GM18909 (cell line): Measurements from ENCODE around the gene NOLC1.
"Not testable (repeated sequence)": the region's sequence is repeated elsewhere in the genome, so short reads cannot be mapped to it uniquely, and the experiment has no call there.

Source experiments
- ATAC-seq: cut with Tn5 transposase; IDR thresholded peaks from one replicate; pipeline ENCODE4 v1.9.1; 2021; ENCODE audit warnings: mild to moderate bottlenecking; ENCODE audit not compliant: unreplicated experiment, poor library complexity

NOLC1 gene

DNA sequence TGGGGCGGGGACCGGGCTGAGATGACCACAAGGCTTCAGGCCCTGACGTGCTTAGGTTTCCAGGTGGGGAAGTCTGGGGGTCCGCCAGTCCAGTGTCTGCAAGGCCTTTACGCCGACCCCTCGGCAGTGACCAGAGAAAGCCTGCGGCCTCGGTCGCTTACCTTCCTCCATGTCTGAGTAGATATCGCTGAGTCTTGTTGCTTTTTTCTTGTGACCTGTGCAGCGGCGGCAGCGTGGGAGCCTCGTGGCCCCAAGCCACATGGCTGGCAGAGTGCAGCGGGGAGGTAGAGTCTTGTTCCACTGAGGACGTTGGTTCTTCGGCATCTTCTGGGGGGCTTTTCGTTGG lies 329 bp downstream of the NOLC1 start:
- peak; percentile 32 for ATAC-seq

DNA sequence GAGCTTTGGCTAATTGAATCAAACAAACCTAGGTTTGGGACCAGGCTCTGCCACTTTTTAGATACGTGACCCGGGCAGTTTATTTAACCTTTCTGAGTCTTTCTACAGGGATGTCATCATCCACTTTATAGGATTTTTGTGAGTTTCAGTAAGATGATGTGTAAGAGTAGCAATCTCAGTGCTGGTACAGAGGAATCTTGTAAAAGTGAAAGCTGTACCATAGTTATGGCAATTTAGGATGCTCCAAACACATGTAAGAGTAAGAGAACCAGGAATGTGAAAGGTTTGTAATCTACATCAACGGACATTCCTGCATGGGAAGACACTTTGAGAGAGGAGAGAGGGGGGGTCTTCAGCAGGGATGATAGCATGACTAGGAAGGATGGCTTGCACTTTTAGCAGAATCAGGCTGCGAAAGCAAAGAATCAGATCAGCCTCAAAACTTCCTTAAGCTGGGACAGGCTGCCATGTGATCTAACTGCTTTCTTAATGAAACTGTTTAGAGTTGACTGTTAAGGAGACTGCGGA lies 968 bp downstream of the NOLC1 start:
- ATAC-seq = no peak

DNA sequence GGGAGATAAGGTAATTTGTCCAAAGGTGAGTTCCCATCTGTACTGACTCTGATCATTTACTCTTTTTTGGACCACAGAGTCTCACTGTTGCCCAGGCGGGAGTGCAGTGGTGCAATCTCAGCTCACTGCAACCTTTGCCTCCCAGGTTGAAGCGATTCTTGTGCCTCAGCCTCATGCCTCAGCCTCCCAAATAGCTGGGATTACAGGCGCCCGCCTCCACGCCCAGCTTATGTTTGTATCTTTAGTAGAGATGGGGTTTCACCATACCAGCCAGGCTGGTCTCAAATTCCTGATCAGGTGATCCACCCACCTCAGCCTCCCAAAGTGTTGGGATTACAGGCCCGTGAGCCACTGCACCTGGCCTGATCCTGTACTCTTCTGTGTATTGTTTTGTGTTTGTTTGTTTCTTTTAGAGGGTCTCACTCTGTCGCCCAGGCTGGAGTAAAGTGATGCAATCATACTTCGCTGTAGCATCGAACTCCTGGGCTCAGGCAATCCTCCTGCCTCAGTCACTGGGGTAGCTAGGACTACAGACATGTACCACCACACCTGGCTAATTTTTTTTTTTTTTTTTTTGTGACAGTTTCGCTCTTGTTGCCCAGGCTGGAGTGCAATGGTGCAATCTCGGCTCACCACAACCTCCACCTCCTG lies 2.4 kb downstream of the NOLC1 start:
- ATAC-seq = no peak

DNA sequence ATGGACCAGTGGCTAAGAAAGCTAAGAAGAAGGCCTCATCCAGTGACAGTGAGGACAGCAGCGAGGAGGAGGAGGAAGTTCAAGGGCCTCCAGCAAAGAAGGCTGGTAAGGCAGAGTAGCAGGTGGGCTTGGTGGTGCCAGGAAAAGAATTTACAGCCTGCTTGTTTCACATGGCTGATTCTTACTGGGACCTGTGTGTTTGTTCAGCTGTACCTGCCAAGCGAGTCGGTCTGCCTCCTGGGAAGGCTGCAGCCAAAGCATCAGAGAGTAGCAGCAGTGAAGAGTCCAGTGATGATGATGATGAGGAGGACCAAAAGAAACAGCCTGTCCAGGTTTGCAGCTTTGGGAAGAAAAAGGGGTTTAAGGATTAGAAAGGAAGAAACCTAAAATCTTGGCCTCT lies 5.0 kb downstream of the NOLC1 start:
- no peak for ATAC-seq

DNA sequence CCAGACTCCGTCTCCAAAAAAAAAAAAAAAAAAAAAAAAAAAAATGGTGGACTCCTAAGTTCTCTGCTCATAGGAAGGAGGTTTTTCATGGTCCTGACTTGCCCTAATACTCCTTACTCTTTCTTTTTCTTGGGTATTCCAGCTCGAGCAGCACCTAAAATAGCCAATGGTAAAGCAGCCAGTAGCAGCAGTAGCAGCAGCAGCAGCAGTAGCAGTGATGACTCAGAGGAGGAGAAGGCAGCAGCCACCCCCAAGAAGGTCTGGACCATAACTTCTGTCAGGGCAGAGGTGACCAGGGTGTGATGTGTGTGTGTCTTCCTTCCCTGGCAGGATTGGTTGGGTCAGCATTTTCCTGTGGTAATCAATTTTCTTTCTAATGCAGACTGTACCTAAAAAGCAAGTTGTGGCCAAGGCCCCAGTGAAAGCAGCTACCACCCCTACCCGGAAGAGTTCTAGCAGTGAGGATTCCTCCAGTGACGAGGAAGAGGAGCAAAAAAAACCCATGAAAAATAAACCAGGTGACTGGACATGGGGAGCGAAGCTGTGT lies 6.9 kb downstream of the NOLC1 start:
- ATAC-seq = no peak

DNA sequence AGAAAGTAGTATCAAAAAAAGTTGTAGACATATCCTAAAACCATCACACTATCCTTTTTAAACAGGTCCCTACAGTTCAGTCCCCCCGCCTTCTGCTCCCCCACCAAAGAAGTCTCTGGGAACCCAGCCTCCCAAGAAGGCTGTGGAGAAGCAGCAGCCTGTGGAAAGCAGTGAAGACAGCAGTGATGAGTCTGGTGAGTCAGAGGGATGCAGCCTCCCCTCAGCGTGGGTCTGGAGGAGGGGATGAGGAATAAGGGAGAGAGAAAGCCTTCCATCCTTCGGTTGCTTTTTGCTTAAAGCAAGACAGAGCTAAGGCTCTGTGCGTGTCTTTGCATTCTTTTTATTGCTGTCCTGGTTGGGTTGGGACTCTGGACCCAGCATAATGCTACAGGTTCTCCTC lies 7.6 kb downstream of the NOLC1 start:
- ATAC-seq = no peak

DNA sequence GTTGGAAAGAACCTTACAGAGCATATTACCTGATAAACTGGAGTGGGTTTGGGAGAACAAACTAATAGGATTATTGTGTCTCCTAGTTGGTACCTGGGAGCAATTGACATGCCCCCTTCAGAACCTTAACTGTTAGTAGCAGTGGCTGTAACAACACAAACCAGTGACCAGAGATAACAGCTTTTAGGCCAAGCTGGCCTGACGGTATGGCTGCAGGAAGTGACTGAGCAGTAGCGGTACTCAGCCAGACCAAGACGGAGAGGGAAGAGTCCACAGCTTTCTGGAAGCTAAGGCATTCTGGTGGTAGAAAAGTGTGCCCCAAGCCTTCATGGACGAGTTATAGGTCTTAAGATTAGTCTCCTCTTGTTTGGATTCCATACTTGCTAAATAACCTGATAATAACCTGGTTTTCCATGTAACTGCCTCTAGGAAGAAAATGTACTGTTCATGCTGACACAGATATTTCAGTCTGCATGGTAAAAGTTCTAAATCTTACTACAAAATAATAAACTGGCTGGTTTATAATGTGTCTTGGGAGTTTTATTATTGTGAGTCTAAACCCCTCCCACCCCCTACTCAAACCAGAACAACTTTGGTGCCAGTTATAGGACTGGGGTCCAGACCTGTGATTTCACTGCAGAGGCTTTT lies 11.3 kb downstream of the NOLC1 start:
- ATAC-seq = no peak

DNA sequence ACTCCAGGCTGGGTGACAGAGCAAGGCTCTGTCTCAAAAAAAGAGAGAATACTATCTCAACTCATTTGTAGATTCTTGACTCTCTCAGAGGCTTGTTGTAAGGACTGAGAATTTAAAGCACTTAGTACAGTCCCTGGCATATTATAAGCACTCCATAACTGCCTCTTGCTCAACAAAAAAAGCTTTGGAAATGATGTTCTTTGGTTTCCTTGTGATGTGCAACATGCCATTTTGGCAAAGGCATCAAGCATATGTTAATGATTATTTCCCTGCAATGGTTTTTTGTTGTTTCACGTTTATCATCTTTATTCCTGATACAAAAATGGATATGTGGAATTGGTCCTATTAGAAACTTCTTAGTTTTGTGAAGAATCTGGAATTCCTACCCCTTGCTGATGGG lies 15.7 kb downstream of the NOLC1 start:
- ATAC-seq = no peak

DNA sequence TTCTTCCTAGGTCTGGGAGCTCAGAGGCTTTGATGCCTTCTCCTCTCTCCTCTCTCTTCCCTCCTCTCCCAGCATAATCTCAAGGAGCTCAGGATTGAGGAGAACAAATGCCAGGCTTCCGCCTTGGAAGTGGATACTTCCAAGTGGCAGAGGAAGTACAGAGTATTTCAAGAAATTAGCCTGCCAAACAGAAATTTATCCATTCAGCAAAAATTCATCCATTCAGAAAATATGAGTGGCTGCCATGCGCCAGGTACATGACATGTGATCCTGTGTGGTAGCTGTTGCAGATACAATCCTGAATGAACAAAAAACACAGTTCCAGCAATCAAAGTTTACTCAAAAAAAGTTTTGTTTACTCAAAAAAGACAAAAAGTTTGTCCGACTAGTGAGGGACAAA lies 18.4 kb downstream of the NOLC1 start:
- no peak for ATAC-seq

DNA sequence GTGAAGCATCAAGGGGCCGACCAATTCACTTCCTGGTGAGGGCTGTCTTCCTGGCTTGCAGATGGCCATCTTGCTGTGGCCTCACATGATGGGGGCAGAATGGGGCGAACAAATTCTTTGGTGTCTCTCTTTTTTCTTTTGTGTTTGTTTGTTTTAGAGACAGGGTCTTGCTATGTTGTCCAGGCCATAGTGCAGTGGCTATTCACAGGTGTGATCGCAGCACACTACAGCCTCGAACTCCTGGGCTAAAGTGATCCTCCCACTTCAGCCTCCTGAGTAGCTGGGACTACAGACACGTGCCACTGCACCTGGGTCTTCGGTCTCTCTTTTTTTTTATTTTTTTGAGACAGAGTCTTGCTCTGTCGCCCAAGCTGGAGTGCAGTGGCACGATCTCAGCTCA lies 20.1 kb downstream of the NOLC1 start:
- ATAC-seq = no peak

DNA sequence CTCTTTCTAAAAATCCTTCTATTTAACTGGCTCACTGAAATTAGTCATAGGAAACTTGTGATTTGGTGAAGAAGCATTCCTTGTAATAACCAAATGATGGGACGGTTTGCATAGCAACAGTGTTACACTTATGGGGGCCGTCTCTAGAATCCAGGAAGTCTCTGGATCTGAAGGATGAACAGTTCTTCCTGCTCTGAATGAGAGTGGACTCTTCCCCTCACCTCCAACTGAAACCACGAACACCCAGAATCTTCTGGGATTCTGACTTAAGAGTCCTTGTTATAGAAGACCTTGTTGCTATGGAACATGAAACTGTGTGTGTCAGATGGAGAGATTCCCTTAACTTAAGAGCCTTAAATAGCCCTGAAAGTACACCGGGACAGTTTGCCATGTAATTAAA lies 23.2 kb downstream of the NOLC1 start:
- no peak for ATAC-seq

DNA sequence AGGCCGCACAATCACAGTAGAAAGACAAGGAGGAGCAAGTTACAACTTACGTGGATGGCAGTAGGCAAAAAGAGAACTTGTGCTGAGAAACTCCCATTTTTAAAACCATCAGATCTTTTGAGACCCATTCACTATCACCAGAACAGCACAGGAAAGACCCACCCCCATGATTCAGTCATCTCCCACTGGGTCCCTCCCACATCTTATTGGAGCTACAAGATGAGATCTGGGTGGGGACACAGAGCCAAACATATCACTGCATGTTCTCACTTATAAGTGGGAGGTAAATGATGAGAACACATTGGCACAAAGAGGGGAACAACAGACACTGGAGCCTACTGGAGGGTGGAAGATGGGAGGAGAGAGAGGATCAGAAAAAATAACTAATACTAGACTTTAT lies 32.4 kb downstream of the NOLC1 start:
- ATAC-seq = no peak

DNA sequence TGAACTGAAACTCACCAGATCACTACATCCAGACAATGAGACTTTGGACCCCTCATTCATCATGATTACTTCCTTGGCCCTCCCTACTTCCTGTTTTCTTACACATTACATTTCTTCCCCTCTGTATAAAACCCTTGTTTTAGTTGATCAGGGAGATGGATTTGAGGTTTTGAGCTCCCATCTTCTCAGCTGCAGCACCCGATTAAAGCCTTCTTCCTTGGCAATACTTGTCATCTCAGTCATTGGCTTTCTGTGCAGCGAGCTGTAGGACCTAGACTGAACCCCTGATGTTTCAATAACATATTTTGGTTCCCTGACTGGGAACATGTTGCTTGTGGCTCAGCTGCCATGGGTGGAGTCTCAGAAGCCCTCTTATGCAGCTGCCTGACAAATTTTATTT lies 33.1 kb downstream of the NOLC1 start:
- ATAC-seq = no peak

DNA sequence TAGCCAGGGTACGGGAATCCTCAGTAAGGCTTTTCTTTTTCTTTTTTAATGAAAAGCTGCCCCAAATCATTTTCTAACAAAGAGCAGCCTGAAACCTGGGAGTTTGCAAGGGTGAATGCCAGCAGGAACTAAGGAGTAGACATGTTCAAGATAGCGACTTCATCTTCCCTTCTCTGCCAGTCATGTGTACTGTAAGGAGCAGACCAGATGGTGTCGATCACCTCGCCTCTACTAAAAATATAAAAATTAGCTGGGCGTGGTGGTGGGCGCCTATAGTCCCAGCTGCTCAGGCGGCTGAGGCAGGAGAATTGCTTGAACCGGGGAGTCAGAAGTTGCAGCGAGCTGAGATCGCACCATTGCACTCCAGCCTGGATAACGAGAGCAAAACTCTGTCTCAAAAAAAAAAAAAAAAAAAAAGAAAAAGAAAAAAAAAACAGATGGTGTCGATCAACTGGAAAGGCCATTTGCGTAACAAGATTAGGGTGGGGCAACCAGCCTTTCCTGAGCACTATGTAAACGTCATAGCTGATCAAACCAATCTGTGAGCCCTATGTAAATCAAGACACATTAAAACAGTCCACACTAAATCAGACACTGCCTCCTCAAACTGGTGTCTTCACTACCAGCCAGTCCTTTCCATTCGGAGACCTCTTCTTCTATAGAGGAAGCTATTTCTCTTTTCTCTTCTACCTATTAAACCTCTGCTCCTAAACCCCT lies 33.8 kb downstream of the NOLC1 start:
- no peak for ATAC-seq

DNA sequence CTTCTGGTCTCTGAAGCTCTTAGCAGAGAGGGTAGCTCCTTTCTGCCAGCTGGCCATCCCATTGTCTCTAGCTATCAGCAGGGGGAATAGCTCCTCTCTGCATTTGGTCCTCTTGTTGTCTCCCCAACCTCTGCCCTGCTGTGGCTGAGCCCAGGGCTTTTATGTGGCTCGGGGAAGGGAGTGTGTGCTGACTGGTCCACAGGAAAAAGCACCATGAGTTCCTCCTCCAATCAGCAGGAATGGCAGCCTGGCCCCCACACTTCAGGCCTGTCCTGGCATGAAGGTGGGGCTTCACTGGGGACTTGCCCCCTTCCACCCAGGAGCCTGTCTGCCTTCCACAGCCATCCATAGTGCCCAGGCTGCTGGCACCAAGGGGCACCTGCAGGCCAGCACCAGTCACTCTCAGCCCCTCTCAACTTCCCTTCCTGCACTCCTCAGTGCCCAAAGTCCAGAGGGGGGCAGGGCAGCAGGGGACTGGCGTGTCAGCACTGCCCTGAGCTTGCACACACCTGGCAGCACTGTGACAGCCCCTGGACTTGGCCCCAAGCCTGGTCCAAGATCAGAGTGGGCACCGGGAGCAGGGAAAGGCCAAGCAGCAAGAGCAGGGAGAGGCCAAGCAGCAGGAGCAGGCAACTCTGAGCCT lies 36.2 kb downstream of the NOLC1 start:
- no peak for ATAC-seq

DNA sequence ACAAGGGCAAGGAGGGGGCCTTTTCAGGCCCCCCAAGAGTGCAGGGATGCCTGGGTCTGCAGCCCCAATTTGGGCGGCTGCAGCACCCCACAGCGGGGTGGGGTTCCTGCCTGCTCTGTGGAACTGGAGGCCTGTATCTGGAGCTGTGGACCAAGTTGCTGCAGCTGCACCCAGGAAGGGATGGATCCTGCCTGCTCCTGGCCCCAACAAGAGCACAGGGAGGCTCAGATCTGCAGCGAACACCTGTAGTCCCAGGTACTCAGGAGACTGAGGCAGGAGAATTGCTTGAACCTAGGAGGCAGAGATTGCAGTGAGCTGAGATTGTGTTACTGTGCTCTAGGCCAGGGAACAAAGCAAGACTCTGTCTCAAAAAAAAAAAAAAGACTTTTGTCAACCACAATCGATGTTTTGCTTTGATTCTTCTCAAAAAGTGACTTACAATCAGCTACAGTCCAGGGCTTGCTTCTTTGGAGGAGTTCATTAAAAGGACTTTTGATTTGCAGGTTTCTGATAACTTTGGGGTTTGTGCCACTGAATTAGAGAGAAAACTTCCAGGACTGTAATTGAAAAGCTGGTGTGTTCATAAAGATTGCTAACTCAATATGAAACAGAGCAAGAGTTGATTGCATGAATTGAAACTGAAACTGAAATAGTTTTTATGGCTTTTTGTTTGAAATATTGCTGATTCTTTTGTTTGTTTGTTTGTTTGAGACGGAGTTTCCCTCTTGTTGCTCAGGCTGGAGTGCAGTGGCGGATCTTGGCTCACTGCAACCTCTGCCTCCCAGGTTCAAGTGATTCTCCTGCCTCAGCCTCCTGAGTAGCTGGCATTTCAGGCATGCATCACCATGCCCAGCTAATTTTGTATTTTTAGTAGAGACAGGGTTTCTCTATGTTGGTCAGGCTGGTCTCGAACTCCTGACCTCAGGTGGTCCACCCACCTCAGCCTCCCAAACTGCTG lies 37.0 kb downstream of the NOLC1 start:
- ATAC-seq = not testable (repeated sequence)

DNA sequence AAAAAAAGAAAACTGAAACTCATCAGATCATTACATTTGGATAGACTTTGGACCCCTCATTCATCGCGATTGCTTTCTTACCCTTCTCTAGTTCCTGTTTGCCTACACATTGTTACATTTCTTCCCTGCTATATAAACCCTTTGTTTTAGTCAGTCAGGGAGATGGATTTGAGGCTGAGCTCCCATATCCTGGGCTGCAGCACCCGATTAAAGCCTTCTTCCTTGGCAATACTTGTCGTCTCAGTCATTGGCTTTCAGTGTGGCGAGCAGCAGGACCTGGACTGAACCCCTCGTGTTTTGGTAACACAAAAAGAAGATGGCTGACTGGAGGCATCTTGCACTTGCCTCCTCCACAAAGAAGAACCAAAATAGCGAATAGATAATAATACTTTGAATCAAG lies 39.8 kb downstream of the NOLC1 start:
- ATAC-seq = no peak

DNA sequence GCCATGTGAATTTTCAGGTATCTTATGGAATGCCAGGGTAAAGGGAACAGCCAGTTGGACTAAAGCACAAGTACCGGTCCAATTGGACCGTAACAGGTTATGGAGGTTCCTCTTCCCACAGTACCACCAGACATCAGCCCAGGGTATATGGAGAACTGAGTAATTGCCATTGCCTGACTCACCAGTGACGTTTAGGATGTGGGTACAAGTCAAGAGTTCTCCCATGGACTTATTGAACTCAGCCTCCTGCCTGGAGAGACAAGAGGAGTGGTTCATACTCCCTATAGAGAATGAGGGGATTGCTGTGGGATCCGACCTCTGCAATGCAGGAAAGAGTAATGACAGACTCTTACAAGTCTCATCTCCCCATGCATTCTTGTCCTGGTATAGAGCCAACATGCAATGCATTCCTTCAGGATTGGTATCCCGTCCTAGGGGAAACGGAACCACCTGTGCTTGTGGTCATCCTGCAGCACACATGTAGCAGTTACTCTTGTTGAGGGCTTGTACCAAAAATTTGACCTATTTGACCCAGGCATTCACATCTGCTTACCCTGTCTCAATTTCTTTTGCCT lies 43.2 kb downstream of the NOLC1 start:
- no peak for ATAC-seq

DNA sequence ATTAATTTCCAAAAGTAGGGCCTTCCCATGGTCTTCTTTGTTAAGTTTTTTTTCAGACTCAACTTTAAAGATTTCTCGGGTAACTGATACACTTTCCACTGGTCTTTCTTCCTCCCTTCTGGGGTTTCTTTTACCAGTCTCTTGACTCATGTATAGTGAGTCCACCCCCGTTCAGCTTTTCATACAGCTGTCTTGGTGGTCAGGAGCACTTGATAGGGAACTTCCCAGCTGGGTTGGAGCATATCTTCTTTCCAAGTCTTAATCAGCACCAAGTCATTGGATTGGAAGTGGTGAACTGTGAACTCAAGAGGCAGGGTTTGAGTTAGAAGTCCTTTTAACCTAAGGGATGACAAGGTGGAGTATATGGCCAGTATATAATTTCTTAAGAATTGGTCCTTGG lies 44.7 kb downstream of the NOLC1 start:
- no peak for ATAC-seq
